Vagina (tissue), 2 donors: Measurements from ENCODE around the gene RFT1. TPM values are rescaled to one million over a fixed set of nuclear protein-coding genes. Genes with fewer than 3 reads are reported as not detected.

ENCODE experiments used
- DNase-seq, 2 donors: peaks; one replicate each; pipeline ENCODE4 v3.0.0-alpha.2; 2017; ENCODE audit errors: extremely low spot score in 2 of 2
- H3K27ac ChIP-seq: fragments of 200-600 bp; sonication (generic); one replicate; pipeline ENCODE4 v1.5.1; 2019
- H3K27me3 ChIP-seq: fragments of 200-600 bp; sonication (generic); one replicate; pipeline ENCODE4 v1.5.1; 2019
- H3K36me3 ChIP-seq, 2 donors: fragments of 200-600 bp; sonication (generic); one replicate each; pipeline ENCODE4 v1.5.1; 2017 to 2019
- H3K4me1 ChIP-seq: fragments of 200-600 bp; sonication (generic); one replicate; pipeline ENCODE4 v1.5.1; 2019
- H3K4me3 ChIP-seq, 2 donors: fragments of 200-600 bp; sonication (generic); 1 replicate in 1 of 2; 2 replicates in 1 of 2; pipeline ENCODE4 v1.5.1; 2016 to 2019
- H3K9me3 ChIP-seq: fragments of 200-600 bp; sonication (generic); one replicate; pipeline ENCODE4 v1.5.1; 2019
- CTCF ChIP-seq, 3 experiments: fragments of 450-650 bp in 2 of 3; fragments of 200-600 bp in 1 of 3; sonication (generic) in 1 of 3; IDR thresholded peaks; one replicate each; pipeline ENCODE4 v1.5.1; 2017 to 2019; ENCODE audit warnings: antibody characterized with exemption in 3 of 3, mild to moderate bottlenecking in 2 of 3, moderate library complexity in 2 of 3
- POLR2A ChIP-seq, 2 donors: fragments of 450-650 bp; IDR thresholded peaks; one replicate each; pipeline ENCODE4 v1.6.1; 2017; ENCODE audit warnings: antibody characterized with exemption in 2 of 2, mild to moderate bottlenecking in 2 of 2, moderate library complexity in 2 of 2
- POLR2AphosphoS5 ChIP-seq, 2 donors: sonication (generic); formaldehyde crosslinking; IDR thresholded peaks; one replicate each; pipeline ENCODE4 v1.9.0; 2017; ENCODE audit warnings: antibody characterized with exemption in 2 of 2, mild to moderate bottlenecking in 2 of 2, low read depth in 1 of 2; ENCODE audit not compliant: insufficient read depth in 1 of 2
- intact Hi-C: fragments of 100-400 bp; cut with DNase I; formaldehyde crosslinking; loops from one replicate; pipeline ENCODE4 v1.15.1; 2023
- total RNA-seq: library from RNA; depleted of rRNA; stranded (reverse); fragments of >200 nt; gene quantifications from one replicate; pipeline ENCODE4 v1.2.3, GENCODE V29; 2016

The RFT1 gene
- total RNA-seq, 1 donor from 2014 or later = 13.8 TPM

GRCh38 chr3:53174346-53175250 lies 44.4 kb upstream of the RFT1 start:
- no peak for TF ChIP-seq CTCF (IDR thresholded peaks at IDR 0.05)
- no peak for TF ChIP-seq POLR2A (IDR thresholded peaks at IDR 0.05)
- TF ChIP-seq POLR2AphosphoS5 (IDR thresholded peaks at IDR 0.05; ENCODE audit: insufficient read depth in 1 of 2, low read depth in 1 of 2) = no peak
- Histone ChIP-seq H3K36me3 (peaks cover 0 to 9% of the 10 kb centered on the region in 2 donors), H3K4me3 (no peak overlapping the region)

DNA sequence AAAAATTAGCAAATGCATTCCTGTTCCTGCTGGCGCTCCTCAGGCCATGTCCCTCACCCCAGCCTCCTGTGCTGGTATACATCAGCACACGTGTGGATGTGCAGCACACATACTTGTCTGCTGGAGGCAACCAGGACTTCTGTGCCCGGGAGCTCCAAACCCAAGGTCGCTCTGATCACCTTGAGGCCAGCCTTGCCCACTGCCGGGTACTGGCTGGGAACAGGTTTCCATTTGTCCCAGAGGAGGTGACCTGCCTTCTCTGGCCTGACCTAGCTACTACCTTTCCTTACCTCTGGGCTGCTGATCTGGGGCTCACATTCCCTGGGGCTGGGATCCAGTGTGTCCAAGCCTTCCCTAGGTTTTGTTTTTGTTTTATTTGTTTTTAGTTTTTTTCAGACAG lies 42.9 kb upstream of the RFT1 start:
- H3K27me3 ChIP-seq = no peaks in the 10 kb centered on the region
- DNase-seq = no peak
- TF ChIP-seq POLR2A (IDR thresholded peaks at IDR 0.05) = no peak
- TF ChIP-seq POLR2AphosphoS5 (IDR thresholded peaks at IDR 0.05; ENCODE audit: insufficient read depth in 1 of 2, low read depth in 1 of 2) = no peak
- no peak for TF ChIP-seq CTCF (IDR thresholded peaks at IDR 0.05)
- no peak overlapping the region for H3K27ac ChIP-seq
- intact Hi-C loops = no loop called here
- H3K36me3 ChIP-seq = no peaks in the 10 kb centered on the region
- peaks cover 8% of the 10 kb centered on the region for H3K4me1 ChIP-seq
- no peaks in the 10 kb centered on the region for H3K9me3 ChIP-seq
- no peak overlapping the region for H3K4me3 ChIP-seq

More at GRCh38 chr3:53174346-53175250, 44.4 kb upstream of the RFT1 start:
- Histone ChIP-seq H3K9me3 (no peaks in the 10 kb centered on the region), H3K27me3 (no peaks in the 10 kb centered on the region), H3K4me1 (no peaks in the 10 kb centered on the region), H3K27ac (no peak overlapping the region)
- DNase-seq = no peak
- intact Hi-C loops = no loop called here

DNA sequence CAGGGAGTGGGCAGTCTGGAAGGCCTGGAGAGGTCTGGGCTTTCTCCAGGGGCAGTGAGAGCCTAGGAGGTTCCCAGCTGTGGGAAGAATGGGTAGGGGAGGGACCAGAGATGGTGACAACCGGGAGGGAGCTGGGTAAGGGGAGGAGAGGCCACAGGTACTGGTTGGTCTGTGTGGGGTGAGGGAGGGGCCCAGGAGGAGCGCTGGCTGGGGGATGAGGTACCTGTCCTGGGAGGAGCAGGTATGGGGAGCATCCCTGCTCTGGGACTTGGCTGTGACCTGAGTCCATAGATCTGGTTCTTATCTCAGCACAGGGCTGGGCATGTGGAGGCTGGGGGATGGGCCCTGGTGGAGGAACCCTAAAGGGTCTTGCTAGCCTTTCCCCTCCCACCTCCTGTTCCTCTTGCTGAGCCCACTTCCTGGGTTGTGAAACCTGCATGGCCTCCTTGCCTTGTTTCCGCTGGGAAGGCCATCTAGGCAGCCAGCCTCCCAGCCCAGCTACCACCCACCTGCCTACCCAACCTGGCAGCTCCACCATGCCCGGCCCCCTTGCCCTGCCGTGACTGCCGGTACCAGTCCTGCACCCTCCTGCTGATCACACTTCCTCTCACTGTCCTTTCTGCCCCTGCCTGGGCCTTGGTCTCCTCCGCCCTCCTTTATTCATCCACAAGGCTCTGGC lies 41.7 kb upstream of the RFT1 start:
- peaks cover 20% of the 10 kb centered on the region for H3K4me1 ChIP-seq
- no peak overlapping the region for H3K27ac ChIP-seq
- no peaks in the 10 kb centered on the region for H3K27me3 ChIP-seq
- H3K36me3 ChIP-seq = no peaks in the 10 kb centered on the region
- no peak for TF ChIP-seq CTCF (IDR thresholded peaks at IDR 0.05)
- no peak for TF ChIP-seq POLR2AphosphoS5 (IDR thresholded peaks at IDR 0.05; ENCODE audit: insufficient read depth in 1 of 2, low read depth in 1 of 2)
- no peak for TF ChIP-seq POLR2A (IDR thresholded peaks at IDR 0.05)
- DNase-seq = no peak
- no peak overlapping the region for H3K4me3 ChIP-seq
- intact Hi-C loops = no loop called here
- H3K9me3 ChIP-seq = no peaks in the 10 kb centered on the region

- no peak for DNase-seq
- Histone ChIP-seq H3K4me3 (no peak overlapping the region), H3K9me3 (no peaks in the 10 kb centered on the region), H3K4me1 (peaks cover 29% of the 10 kb centered on the region), H3K27ac (no peak overlapping the region), H3K27me3 (no peaks in the 10 kb centered on the region), H3K36me3 (no peaks in the 10 kb centered on the region)
- TF ChIP-seq POLR2AphosphoS5 (IDR thresholded peaks at IDR 0.05; ENCODE audit: insufficient read depth in 1 of 2, low read depth in 1 of 2) (no peak), CTCF (IDR thresholded peaks at IDR 0.05) (no peak), POLR2A (IDR thresholded peaks at IDR 0.05) (no peak)
- intact Hi-C loops = no loop called here
These were observed 40.8 kb upstream of the RFT1 start for GRCh38 chr3:53171064-53171418.
